HepG2 (cell line): Measurements from ENCODE around the gene UTP4. TPM values are rescaled to one million over a fixed set of nuclear protein-coding genes. Genes with fewer than 3 reads are reported as not detected.
A peak's percentile ranks its signal among the peaks of the same experiment; 100 is the strongest.

Experiments
- ATAC-seq: fragments of 200-7000 bp; cut with Tn5 transposase; 3 replicates; pipeline ENCODE4 v1.9.1; 2020; ENCODE audit warnings: mild to moderate bottlenecking, moderate library complexity
- BruUV-seq: library from RNA; stranded (reverse); fragments of 400-500 nt; replicated peaks from 2 replicates; lab custom pipeline; 2021; lab: Mats Ljungman, UMichigan
- CTCF ChIA-PET: fragments of 300-600 bp; formaldehyde crosslinking; extraction: SDS; loops from one replicate; lab custom pipeline; 2021; ENCODE audit warnings: low total read pairs, inconsistent platforms, low intra/inter-chr PET ratio; lab: Yijun Ruan, JAX
- POLR2A ChIA-PET: fragments of 350-600 bp; sonication (Branson Sonifier 250); formaldehyde crosslinking; loops from one replicate; lab custom pipeline; 2020; ENCODE audit warnings: antibody characterized with exemption, inconsistent platforms; lab: Yijun Ruan, JAX
- DNase-seq: peaks from one replicate; pipeline ENCODE4 v3.0.0-alpha.2; 2015; ENCODE audit warnings: low spot score
- FAIRE-seq: peaks from 3 replicates; lab custom pipeline; 2011; peaks lifted over from hg19 to GRCh38; lab: Jason Lieb, UNC
- H2AFZ ChIP-seq: one replicate; pipeline ENCODE4 v1.6.1; 2011; ENCODE audit warnings: low read length, inconsistent platforms
- H3K27ac ChIP-seq: fragments of 300-600 bp; 3 replicates; pipeline ENCODE4 v1.8.0; 2011; ENCODE audit warnings: mixed run types, mild to moderate bottlenecking, mixed read lengths, low read length, inconsistent platforms; ENCODE audit not compliant: insufficient read depth; ENCODE audit errors: extremely low read length
- H3K27me3 ChIP-seq, 2 experiments: fragments of 200-600 bp in 1 of 2; 2 replicates in 1 of 2; 3 replicates in 1 of 2; pipeline versions ENCODE4 v1.6.0 to v1.8.0; 2011; ENCODE audit warnings: low read length in 2 of 2, mild to moderate bottlenecking in 2 of 2, moderate library complexity in 2 of 2, inconsistent platforms in 1 of 2; ENCODE audit not compliant: insufficient read depth in 2 of 2, control insufficient read depth in 1 of 2
- H3K36me3 ChIP-seq, 2 experiments: fragments of 200-600 bp in 1 of 2; replicated peaks in 1 of 2; 2 replicates in 1 of 2; 3 replicates in 1 of 2; pipeline versions ENCODE4 v1.5.1 to v1.8.0; 2011; ENCODE audit warnings: low read length in 2 of 2, inconsistent platforms in 1 of 2; ENCODE audit not compliant: insufficient read depth in 2 of 2, control insufficient read depth in 1 of 2
- H3K4me1 ChIP-seq: 2 replicates; pipeline ENCODE4 v1.5.1; 2012; ENCODE audit warnings: low read length, inconsistent platforms; ENCODE audit not compliant: insufficient read depth
- H3K4me2 ChIP-seq: 2 replicates; pipeline ENCODE4 v1.6.0; 2011; ENCODE audit warnings: low read depth, low read length, inconsistent platforms
- H3K4me3 ChIP-seq, 3 experiments: fragments of 200-600 bp in 1 of 3; sonication (generic), shearing (Covaris generic) in 1 of 3; replicated peaks in 1 of 3; 2 replicates each; pipeline ENCODE4 v1.5.1; 2011 to 2016; ENCODE audit warnings: low read length in 3 of 3, inconsistent platforms in 2 of 3, low read depth in 2 of 3, mild to moderate bottlenecking in 2 of 3, control low read depth in 1 of 3, mixed read lengths in 1 of 3; ENCODE audit not compliant: insufficient read depth in 1 of 3
- H3K79me2 ChIP-seq: one replicate; pipeline ENCODE4 v1.6.1; 2011; ENCODE audit warnings: low read length, inconsistent platforms; ENCODE audit not compliant: insufficient read depth
- H3K9ac ChIP-seq: 2 replicates; pipeline ENCODE4 v1.6.0; 2011; ENCODE audit warnings: mild to moderate bottlenecking, low read depth, low read length, inconsistent platforms; ENCODE audit not compliant: insufficient read depth
- H3K9me3 ChIP-seq: 2 replicates; pipeline ENCODE4 v1.5.1; 2012; ENCODE audit warnings: mild to moderate bottlenecking, low read length
- H4K20me1 ChIP-seq: 2 replicates; pipeline ENCODE4 v1.6.0; 2011; ENCODE audit warnings: inconsistent platforms, mild to moderate bottlenecking, low read length, moderate library complexity; ENCODE audit not compliant: insufficient read depth
- CC2D1A ChIP-seq: sonication (generic); formaldehyde crosslinking; IDR thresholded peaks from 2 replicates; pipeline ENCODE4 v1.8.1; 2023; ENCODE audit warnings: mild to moderate bottlenecking, missing genetic modification reagents
- DNMT1 ChIP-seq: sonication (generic); formaldehyde crosslinking; IDR thresholded peaks from 2 replicates; pipeline ENCODE4 v1.5.1; 2020; ENCODE audit warnings: mild to moderate bottlenecking, missing genetic modification reagents
- ETV5 ChIP-seq: IDR thresholded peaks from 2 replicates; pipeline ENCODE4 v1.6.1; 2018; ENCODE audit warnings: missing biosample characterization, missing genetic modification reagents, inconsistent platforms, borderline replicate concordance
- HDAC1 ChIP-seq: sonication (generic); formaldehyde crosslinking; IDR thresholded peaks from 2 replicates; pipeline ENCODE4 v1.5.1; 2020; ENCODE audit warnings: mild to moderate bottlenecking, missing genetic modification reagents
- KDM2A ChIP-seq: sonication (generic); formaldehyde crosslinking; IDR thresholded peaks from 2 replicates; pipeline ENCODE4 v1.4.0; 2020; ENCODE audit warnings: low read depth, missing genetic modification reagents, borderline replicate concordance
- KMT2B ChIP-seq: IDR thresholded peaks from 2 replicates; pipeline ENCODE4 v1.6.1; 2016; ENCODE audit warnings: missing genetic modification reagents, missing compliant biosample characterization
- NRL ChIP-seq: sonication (generic); formaldehyde crosslinking; IDR thresholded peaks from 2 replicates; pipeline ENCODE4 v1.5.0; 2020; ENCODE audit warnings: missing genetic modification reagents, mild to moderate bottlenecking, moderate library complexity, borderline replicate concordance
- PAX8 ChIP-seq: sonication (generic); formaldehyde crosslinking; IDR thresholded peaks from 2 replicates; pipeline ENCODE4 v1.8.0; 2022; ENCODE audit warnings: mild to moderate bottlenecking, missing genetic modification reagents, borderline replicate concordance
- RAD21 ChIP-seq: fragments of 450-650 bp; formaldehyde crosslinking; IDR thresholded peaks from 2 replicates; pipeline ENCODE4 v1.5.0; 2020; ENCODE audit warnings: mild to moderate bottlenecking
- SALL1 ChIP-seq: sonication (generic); formaldehyde crosslinking; IDR thresholded peaks from 2 replicates; pipeline ENCODE4 v1.8.0; 2022; ENCODE audit warnings: mild to moderate bottlenecking, missing genetic modification reagents
- SMC3 ChIP-seq: IDR thresholded peaks from 2 replicates; pipeline ENCODE4 v1.6.1; 2011; ENCODE audit warnings: low read length, improper control_type of control experiment
- STAG1 ChIP-seq: sonication (generic); formaldehyde crosslinking; IDR thresholded peaks from 2 replicates; pipeline ENCODE4 v1.4.0; 2020; ENCODE audit warnings: missing genetic modification reagents
- ZFP41 ChIP-seq: sonication (generic); formaldehyde crosslinking; IDR thresholded peaks from 2 replicates; pipeline ENCODE4 v1.4.0; 2020; ENCODE audit warnings: mild to moderate bottlenecking, missing genetic modification reagents, borderline replicate concordance
- ZNF331 ChIP-seq: sonication (generic); formaldehyde crosslinking; IDR thresholded peaks from 2 replicates; pipeline ENCODE4 v1.4.0; 2020; ENCODE audit warnings: missing genetic modification reagents
- ZNF383 ChIP-seq: sonication (generic); formaldehyde crosslinking; IDR thresholded peaks from 2 replicates; pipeline ENCODE4 v1.4.0; 2020; ENCODE audit warnings: missing genetic modification reagents, mild to moderate bottlenecking, borderline replicate concordance
- ZNF75D ChIP-seq: sonication (generic); formaldehyde crosslinking; IDR thresholded peaks from 2 replicates; pipeline ENCODE4 v1.8.1; 2023; ENCODE audit warnings: missing genetic modification reagents, mild to moderate bottlenecking, borderline replicate concordance
- WGBS: methylation state at CpG from one replicate; pipeline ENCODE4 v1.1.6; 2017; ENCODE audit warnings: low lambda C conversion rate; 5-methylcytosine and 5-hydroxymethylcytosine counted together
- in situ Hi-C: cut with HindIII; loops from 2 replicates; pipeline ENCODE4 v1.10.0; 2017; ENCODE audit warnings: low pct_unique_long_range_greater_than_20kb; ENCODE audit not compliant: extremely low pct_ligation_motif_present
- intact Hi-C: fragments of 100-400 bp; cut with micrococcal nuclease; formaldehyde crosslinking; loops from one replicate; pipeline ENCODE4 v1.10.0; 2022; ENCODE audit not compliant: unreplicated experiment
- polyA plus RNA-seq, 8 experiments: library from polyadenylated mRNA; depleted of rRNA in 3 of 8; stranded (reverse) in 7 of 8; unstranded in 1 of 8; fragments of >200 nt; fragmentation: Illumina TruSeq in 4 of 8; extraction: Trizol in 4 of 8; gene quantifications; 2 replicates each; pipeline versions ENCODE4 v1.2.1 to v1.2.3, GENCODE V29; 2011 to 2016; ENCODE audit warnings: low read depth in 4 of 8, missing spikeins in 1 of 8, mixed read lengths in 1 of 8; ENCODE audit not compliant: insufficient read depth in 1 of 8
- total RNA-seq, 5 experiments: library from RNA; depleted of rRNA; stranded (reverse); fragments of >200 nt; fragmentation: Illumina TruSeq; extraction: Trizol; gene quantifications; 2 replicates each; pipeline ENCODE4 v1.2.3, GENCODE V29; 2016; ENCODE audit warnings: low read depth in 1 of 5
- TF ChIP-seq, protein P1 (sequence below): sonication (generic); formaldehyde crosslinking; IDR thresholded peaks from 2 replicates; pipeline ENCODE4 v1.5.0; 2020; ENCODE audit warnings: mild to moderate bottlenecking, missing genetic modification reagents, moderate library complexity

The UTP4 gene
- total and polyA plus RNA-seq, 2 of the 13 experiments (the other 11 are each of a cell fraction or from before 2014, with no cell fraction given) = 30.0 to 85.8 TPM

DNA sequence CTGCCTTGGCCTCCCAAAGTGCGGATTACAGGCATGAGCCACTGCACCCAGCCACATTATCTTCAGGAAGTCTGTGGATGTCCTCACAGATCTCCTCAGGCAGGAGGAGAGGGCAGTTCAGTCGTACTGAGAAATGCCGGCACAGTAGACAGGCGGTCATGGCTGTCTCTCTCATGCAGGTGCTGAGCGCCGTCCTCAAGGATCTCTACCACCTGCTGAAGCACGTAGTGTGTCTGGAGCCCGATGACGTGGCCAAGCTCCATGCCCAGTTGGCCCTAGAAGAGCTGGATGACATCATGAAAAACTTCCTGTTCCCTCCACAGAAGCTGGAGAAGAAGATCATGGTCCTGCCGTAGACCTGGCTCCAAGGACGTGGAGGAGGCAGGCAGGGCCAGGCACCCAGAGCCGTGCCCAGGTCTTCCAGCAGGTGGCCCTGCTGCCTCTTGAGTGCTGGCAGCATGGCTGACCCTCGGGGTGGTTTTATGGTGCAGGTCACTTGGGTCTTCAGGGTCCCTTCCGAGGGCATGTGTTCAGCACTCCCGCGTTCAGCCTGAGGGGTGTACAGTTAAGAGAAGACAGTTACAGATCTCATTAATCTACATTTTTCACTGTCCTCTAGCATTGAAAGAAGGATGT lies 49.0 kb upstream of the UTP4 start:
- Histone ChIP-seq H3K4me2 (no peak overlapping the region), H3K27ac (no peak overlapping the region), H3K9ac (no peak overlapping the region), H3K9me3 (no peaks in the 10 kb centered on the region), H2AFZ (no peak overlapping the region), H3K27me3 (no peaks in the 10 kb centered on the region), H3K36me3 (no peaks in the 10 kb centered on the region; a peak in 1 of 5 replicates), H3K4me3 (no peak overlapping the region), H4K20me1 (no peaks in the 10 kb centered on the region), H3K4me1 (peaks cover under 1% of the 10 kb centered on the region; the same call in 1 of the 2 replicates), H3K79me2 (no peaks in the 10 kb centered on the region)
- DNase-seq (no peak), ATAC-seq (peak; percentile 91), FAIRE-seq (no peak)
- no TSS peak for BruUV-seq
- POLR2A ChIA-PET = no interaction called here
- CTCF ChIA-PET = no interaction called here
- TF ChIP-seq ZNF383 (no peak), ETV5 (no peak), ZNF75D (CRISPR knock-in tag) (no peak), ZFP41 (no peak), PAX8 (no peak), SALL1 (CRISPR knock-in tag) (0 out of 2 replicates have a peak, but pooled peaks have one; percentile 24), RAD21 (peak; percentile 61; the same call in 1 of the 2 replicates), STAG1 (CRISPR knock-in tag) (peak; percentile 65), CC2D1A (CRISPR knock-in tag) (no peak), DNMT1 (CRISPR knock-in tag) (0 out of 2 replicates have a peak, but pooled peaks have one; percentile 21), NRL (CRISPR knock-in tag) (0 out of 2 replicates have a peak, but pooled peaks have one; percentile 20), KMT2B (CRISPR knock-in tag) (no peak), KDM2A (CRISPR knock-in tag) (0 out of 2 replicates have a peak, but pooled peaks have one; percentile 22), ZNF331 (CRISPR knock-in tag) (0 out of 2 replicates have a peak, but pooled peaks have one; percentile 28), HDAC1 (CRISPR knock-in tag) (no peak), SMC3 (peak; percentile 31; the same call in 1 of the 2 replicates)
- TF ChIP-seq, protein P1, sequence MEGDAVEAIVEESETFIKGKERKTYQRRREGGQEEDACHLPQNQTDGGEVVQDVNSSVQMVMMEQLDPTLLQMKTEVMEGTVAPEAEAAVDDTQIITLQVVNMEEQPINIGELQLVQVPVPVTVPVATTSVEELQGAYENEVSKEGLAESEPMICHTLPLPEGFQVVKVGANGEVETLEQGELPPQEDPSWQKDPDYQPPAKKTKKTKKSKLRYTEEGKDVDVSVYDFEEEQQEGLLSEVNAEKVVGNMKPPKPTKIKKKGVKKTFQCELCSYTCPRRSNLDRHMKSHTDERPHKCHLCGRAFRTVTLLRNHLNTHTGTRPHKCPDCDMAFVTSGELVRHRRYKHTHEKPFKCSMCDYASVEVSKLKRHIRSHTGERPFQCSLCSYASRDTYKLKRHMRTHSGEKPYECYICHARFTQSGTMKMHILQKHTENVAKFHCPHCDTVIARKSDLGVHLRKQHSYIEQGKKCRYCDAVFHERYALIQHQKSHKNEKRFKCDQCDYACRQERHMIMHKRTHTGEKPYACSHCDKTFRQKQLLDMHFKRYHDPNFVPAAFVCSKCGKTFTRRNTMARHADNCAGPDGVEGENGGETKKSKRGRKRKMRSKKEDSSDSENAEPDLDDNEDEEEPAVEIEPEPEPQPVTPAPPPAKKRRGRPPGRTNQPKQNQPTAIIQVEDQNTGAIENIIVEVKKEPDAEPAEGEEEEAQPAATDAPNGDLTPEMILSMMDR (CRISPR knock-in tag) = peak; percentile 71
- intact Hi-C loops (loop anchor here (1.0 kb wide), 1 partner anchor 41 kb away; no protein-coding TSS in a partner anchor), in situ Hi-C loops (no loop called here)
- 88% methylated on average over 16 of the region's 16 CpGs for WGBS
